ENCODE measurements around the gene CPSF6.

Gene CPSF6

DNA sequence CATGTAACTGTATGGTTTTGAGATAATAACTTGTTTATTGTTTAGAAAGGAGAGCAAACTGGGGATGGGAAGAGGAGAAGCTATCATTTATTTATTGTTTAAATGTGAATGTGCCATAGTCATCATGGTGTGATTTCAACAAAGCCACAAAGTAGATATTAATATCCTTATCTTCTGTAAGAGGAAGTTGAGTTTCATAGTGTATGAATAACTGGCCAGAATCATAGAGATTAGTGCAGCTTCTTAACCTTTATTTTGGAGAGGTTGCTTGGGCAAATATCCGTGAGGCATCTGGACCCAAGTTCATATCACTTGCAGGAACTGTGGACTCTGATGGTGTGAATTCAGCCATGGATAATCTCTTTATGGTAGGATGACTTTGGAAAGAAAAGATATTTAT is 82.0 kb downstream of the CPSF6 start:
- no peak for DNase-seq (ENCODE audit: low spot score)

Data from AG08396 (cell line).